Tibial artery (tissue), 4 donors: ENCODE results near the gene MCF2L2.

Experiments used
- DNase-seq, 2 donors: peaks; one replicate each; pipeline ENCODE4 v3.0.0-alpha.2; 2019
- H3K27ac ChIP-seq, 2 donors: fragments of 200-600 bp; sonication (generic) in 1 of 2; 1 replicate in 1 of 2; 2 replicates in 1 of 2; pipeline ENCODE4 v1.5.1; 2018 to 2019; ENCODE audit warnings: mild to moderate bottlenecking in 1 of 2
- H3K27me3 ChIP-seq, 2 donors: fragments of 200-600 bp; sonication (generic) in 1 of 2; one replicate each; pipeline versions ENCODE4 v1.5.1 to v1.6.0; 2016 to 2019
- H3K36me3 ChIP-seq, 3 donors: fragments of 200-600 bp; sonication (generic) in 2 of 3; one replicate each; pipeline ENCODE4 v1.5.1; 2016 to 2019; ENCODE audit warnings: mild to moderate bottlenecking in 2 of 3
- H3K4me1 ChIP-seq, 4 donors: fragments of 200-600 bp; sonication (generic) in 2 of 4; 1 replicate in 3 of 4; 2 replicates in 1 of 4; pipeline ENCODE4 v1.5.1; 2016 to 2019
- H3K4me3 ChIP-seq, 2 donors: fragments of 200-600 bp; sonication (generic) in 1 of 2; 1 replicate in 1 of 2; 2 replicates in 1 of 2; pipeline ENCODE4 v1.5.1; 2018 to 2019; ENCODE audit warnings: mild to moderate bottlenecking in 2 of 2
- H3K9me3 ChIP-seq, 3 donors: fragments of 200-600 bp; sonication (generic) in 1 of 3; one replicate each; pipeline ENCODE4 v1.5.1; 2016 to 2019
- intact Hi-C: fragments of 100-400 bp; cut with DNase I; formaldehyde crosslinking; loops from one replicate; pipeline ENCODE4 v1.15.0; 2023; ENCODE audit warnings: low total_unique reads
- TF ChIP-seq, protein P1 (sequence below), 2 experiments: fragments of 200-600 bp in 1 of 2; fragments of 450-650 bp in 1 of 2; IDR thresholded peaks; one replicate each; pipeline ENCODE4 v1.5.1; 2017 to 2019; ENCODE audit warnings: antibody characterized with exemption in 2 of 2, mild to moderate bottlenecking in 1 of 2, moderate library complexity in 1 of 2

Gene MCF2L2

DNA sequence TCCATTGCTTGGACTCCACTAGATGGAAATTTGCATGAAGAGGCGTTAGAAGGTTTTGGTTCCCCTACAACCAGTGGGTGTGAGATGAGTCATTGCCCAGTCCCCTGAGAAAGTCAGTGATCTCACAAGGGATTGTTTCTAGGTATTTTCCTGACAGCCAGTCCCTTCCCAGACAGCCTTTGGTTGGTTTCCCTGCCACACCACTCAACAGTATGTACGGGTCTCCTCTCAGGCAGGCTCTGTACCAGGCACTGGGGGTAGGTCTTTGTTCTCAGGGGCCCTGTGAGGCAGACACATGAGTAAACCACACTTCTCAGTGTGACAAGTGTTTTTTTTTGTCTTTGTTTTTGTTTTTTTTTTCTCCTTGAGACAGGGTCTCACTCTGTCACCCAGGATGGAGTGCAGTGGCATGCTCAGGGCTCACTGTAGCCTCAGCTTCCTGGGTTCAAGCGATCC is 269.8 kb downstream of the MCF2L2 start:
- TF ChIP-seq, protein P1, sequence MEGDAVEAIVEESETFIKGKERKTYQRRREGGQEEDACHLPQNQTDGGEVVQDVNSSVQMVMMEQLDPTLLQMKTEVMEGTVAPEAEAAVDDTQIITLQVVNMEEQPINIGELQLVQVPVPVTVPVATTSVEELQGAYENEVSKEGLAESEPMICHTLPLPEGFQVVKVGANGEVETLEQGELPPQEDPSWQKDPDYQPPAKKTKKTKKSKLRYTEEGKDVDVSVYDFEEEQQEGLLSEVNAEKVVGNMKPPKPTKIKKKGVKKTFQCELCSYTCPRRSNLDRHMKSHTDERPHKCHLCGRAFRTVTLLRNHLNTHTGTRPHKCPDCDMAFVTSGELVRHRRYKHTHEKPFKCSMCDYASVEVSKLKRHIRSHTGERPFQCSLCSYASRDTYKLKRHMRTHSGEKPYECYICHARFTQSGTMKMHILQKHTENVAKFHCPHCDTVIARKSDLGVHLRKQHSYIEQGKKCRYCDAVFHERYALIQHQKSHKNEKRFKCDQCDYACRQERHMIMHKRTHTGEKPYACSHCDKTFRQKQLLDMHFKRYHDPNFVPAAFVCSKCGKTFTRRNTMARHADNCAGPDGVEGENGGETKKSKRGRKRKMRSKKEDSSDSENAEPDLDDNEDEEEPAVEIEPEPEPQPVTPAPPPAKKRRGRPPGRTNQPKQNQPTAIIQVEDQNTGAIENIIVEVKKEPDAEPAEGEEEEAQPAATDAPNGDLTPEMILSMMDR (IDR thresholded peaks at IDR 0.05), result no peak
- peaks cover 0 to 15% (median 4%) of the 10 kb centered on the region in 4 donors for H3K4me1 ChIP-seq
- intact Hi-C loops, result no loop called here
- DNase-seq, result no peak
- no peak overlapping the region for H3K4me3 ChIP-seq
- H3K27me3 ChIP-seq, result peaks cover 0 to 26% of the 10 kb centered on the region in 2 donors
- no peaks in the 10 kb centered on the region for H3K36me3 ChIP-seq
- no peak overlapping the region for H3K27ac ChIP-seq
- no peaks in the 10 kb centered on the region for H3K9me3 ChIP-seq

DNA sequence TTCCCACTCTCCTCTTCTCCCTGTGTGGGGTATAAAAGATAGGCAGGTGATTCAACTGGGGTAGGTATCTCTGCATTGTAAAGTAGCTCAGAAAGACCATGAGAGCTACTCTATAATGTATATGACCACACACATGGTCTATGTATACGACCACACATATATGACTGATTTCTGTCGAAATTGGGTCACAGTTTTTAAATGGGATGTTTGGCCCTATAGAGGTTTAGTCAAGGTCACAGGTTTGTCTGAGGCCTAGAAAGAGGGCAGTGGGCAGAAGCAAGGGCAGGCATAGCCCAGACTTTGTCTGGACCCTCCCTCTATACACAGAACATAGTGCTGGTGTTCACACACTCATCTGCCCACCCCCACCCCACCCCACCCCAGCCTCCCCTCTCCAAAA is 270.3 kb downstream of the MCF2L2 start:
- H3K27ac ChIP-seq, result no peak overlapping the region
- no peak overlapping the region for H3K4me3 ChIP-seq
- no peaks in the 10 kb centered on the region for H3K36me3 ChIP-seq
- H3K9me3 ChIP-seq, result no peaks in the 10 kb centered on the region
- H3K27me3 ChIP-seq, result peaks cover 0 to 23% of the 10 kb centered on the region in 2 donors
- TF ChIP-seq, protein P1 (IDR thresholded peaks at IDR 0.05), result no peak
- DNase-seq, result no peak
- intact Hi-C loops, result no loop called here
- peaks cover 0 to 15% (median 4%) of the 10 kb centered on the region in 4 donors for H3K4me1 ChIP-seq

DNA sequence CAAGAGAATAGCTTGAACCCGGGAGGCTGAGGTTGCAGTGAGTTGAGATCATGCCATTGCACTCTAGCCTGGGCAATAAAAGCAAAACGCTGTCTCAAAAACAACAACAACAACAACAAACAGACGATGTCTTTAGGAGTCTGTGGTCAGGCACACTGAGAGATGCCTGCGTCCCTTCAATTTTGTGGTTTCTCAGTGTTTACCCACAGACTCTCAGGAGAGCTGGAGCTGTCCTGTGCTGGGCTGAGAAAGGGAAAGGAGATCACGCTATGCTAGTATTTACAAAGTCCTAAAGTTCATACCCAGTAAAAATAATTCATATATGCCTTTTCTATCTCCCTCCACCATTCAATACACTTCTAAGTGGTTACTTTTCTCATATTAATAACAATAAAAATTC is 272.2 kb downstream of the MCF2L2 start:
- intact Hi-C loops, result no loop called here
- Histone ChIP-seq H3K27ac (no peak overlapping the region), H3K36me3 (no peaks in the 10 kb centered on the region), H3K27me3 (peaks cover 0 to 6% of the 10 kb centered on the region in 2 donors), H3K4me1 (no peaks in the 10 kb centered on the region), H3K4me3 (no peak overlapping the region), H3K9me3 (no peaks in the 10 kb centered on the region)
- DNase-seq, result no peak
- TF ChIP-seq, protein P1 (IDR thresholded peaks at IDR 0.05), result no peak

DNA sequence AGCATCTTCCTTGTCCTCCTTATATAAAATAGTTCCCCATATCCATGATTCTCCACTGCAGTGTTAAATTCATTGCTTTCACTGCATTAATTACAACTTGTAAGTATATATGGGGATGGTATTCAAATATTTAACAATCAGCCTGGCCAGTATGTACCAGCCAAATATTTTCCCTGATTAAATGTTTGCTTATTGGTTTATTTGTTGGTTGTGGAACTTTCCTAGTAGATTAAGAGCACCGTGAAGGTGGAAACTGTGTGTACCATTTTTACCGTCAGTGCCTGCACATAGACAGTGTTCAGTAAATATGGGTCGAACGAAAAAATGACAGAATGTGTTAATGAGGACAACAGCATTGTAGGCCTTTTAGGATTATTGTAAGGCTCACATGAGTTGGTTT is 272.9 kb downstream of the MCF2L2 start:
- Histone ChIP-seq H3K27ac (no peak overlapping the region), H3K9me3 (no peaks in the 10 kb centered on the region), H3K4me3 (no peak overlapping the region), H3K4me1 (no peaks in the 10 kb centered on the region), H3K36me3 (no peaks in the 10 kb centered on the region), H3K27me3 (peaks cover 0 to 6% of the 10 kb centered on the region in 2 donors)
- intact Hi-C loops, result no loop called here
- DNase-seq, result no peak
- TF ChIP-seq, protein P1 (IDR thresholded peaks at IDR 0.05), result no peak

DNA sequence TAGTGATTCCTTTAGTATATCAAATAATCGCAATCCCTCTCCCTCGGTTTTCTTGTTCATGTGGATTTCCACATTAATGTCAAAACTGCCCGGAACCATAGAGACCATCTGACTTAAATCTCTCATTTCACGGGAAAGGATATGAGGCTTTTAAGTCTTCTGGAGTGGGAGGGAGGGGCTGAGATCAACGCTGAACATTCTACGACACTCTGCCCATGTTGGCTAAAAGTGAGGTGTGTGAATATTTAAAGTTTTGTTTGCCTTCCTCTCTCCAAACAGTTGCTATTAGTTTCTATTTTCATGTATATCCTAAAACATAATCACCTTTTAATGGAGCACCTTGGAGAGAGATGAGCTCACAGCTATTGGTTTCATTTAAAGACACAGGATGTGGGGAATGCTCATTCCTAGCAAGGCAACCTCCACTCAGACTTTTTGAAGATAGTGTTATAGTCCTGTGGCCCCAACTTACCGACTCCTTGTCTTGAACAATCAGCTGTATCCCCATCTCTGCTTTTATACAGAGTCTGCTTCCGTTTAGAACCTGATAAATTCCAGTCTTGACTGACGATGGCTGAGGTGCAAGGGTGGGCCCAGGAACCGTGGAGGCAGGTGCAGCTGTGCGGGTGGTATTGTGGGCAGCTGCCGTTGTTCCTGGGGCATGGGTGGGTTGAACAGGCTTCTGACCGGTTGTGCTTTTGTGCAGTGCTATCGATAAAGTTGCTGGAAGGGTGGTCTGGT is 275.0 kb downstream of the MCF2L2 start:
- Histone ChIP-seq H3K27me3 (peaks cover 0 to 6% of the 10 kb centered on the region in 2 donors), H3K9me3 (no peaks in the 10 kb centered on the region), H3K36me3 (no peaks in the 10 kb centered on the region), H3K4me3 (no peak overlapping the region), H3K4me1 (no peaks in the 10 kb centered on the region), H3K27ac (no peak overlapping the region)
- TF ChIP-seq, protein P1 (IDR thresholded peaks at IDR 0.05), result no peak
- intact Hi-C loops, result no loop called here
- no peak for DNase-seq
